OCI-LY1 (cell line): ENCODE results near the gene FOXC1.

Source experiments
- H2AFZ ChIP-seq: fragments of 200-600 bp; sonication (generic), shearing (Covaris generic); 2 replicates; pipeline ENCODE4 v1.6.0; 2014; ENCODE audit warnings: antibody characterized with exemption, mild to moderate bottlenecking, low read length
- H3F3A ChIP-seq: fragments of 200-600 bp; sonication (generic), shearing (Covaris generic); 2 replicates; pipeline ENCODE4 v1.6.0; 2014; ENCODE audit warnings: mild to moderate bottlenecking, antibody characterized with exemption, low read length, moderate library complexity; ENCODE audit not compliant: insufficient read depth
- H3K27ac ChIP-seq: fragments of 200-600 bp; sonication (generic); 2 replicates; pipeline ENCODE4 v1.5.1; 2014; ENCODE audit warnings: low read length, mixed run types, mild to moderate bottlenecking, low read depth; ENCODE audit not compliant: poor library complexity, severe bottlenecking
- H3K27me3 ChIP-seq: fragments of 200-600 bp; sonication (generic); 2 replicates; pipeline ENCODE4 v1.6.0; 2014; ENCODE audit warnings: antibody characterized with exemption, mild to moderate bottlenecking, low read length, moderate library complexity; ENCODE audit not compliant: insufficient read depth
- H3K36me3 ChIP-seq: fragments of 200-600 bp; sonication (generic); 2 replicates; pipeline ENCODE4 v1.6.1; 2014; ENCODE audit warnings: mild to moderate bottlenecking, antibody characterized with exemption, low read length, moderate library complexity, mixed read lengths; ENCODE audit not compliant: insufficient read depth
- H3K4me1 ChIP-seq: fragments of 200-600 bp; sonication (generic); 2 replicates; pipeline ENCODE4 v1.5.1; 2014; ENCODE audit warnings: mild to moderate bottlenecking, low read length, moderate library complexity; ENCODE audit not compliant: insufficient read depth, severe bottlenecking
- H3K4me2 ChIP-seq: fragments of 200-600 bp; sonication (generic), shearing (Covaris generic); 2 replicates; pipeline ENCODE4 v1.6.1; 2014; ENCODE audit warnings: low read length
- H3K4me3 ChIP-seq: fragments of 200-600 bp; sonication (generic); 2 replicates; pipeline ENCODE4 v1.5.1; 2014; ENCODE audit warnings: low read length, low read depth, mild to moderate bottlenecking, mixed read lengths; ENCODE audit not compliant: poor library complexity, severe bottlenecking
- H3K79me2 ChIP-seq: fragments of 200-600 bp; shearing (Covaris generic); 2 replicates; pipeline ENCODE4 v1.6.1; 2016; ENCODE audit warnings: mixed run types, low read length, mixed read lengths; ENCODE audit not compliant: insufficient read depth
- H3K9ac ChIP-seq: fragments of 200-600 bp; sonication (generic), shearing (Covaris generic); 2 replicates; pipeline ENCODE4 v1.6.1; 2014; ENCODE audit warnings: mild to moderate bottlenecking, low read length, mixed read lengths
- H3K9me2 ChIP-seq: fragments of 200-600 bp; sonication (generic), shearing (Covaris generic); 2 replicates; pipeline ENCODE4 v1.6.1; 2014; ENCODE audit warnings: low read depth, mild to moderate bottlenecking, low read length, mixed read lengths
- H3K9me3 ChIP-seq: fragments of 200-600 bp; shearing (Covaris generic); 2 replicates; pipeline ENCODE4 v1.6.1; 2014; ENCODE audit warnings: low read length, mixed read lengths
- H4K20me1 ChIP-seq: fragments of 200-600 bp; sonication (generic), shearing (Covaris generic); 2 replicates; pipeline ENCODE4 v1.6.0; 2016; ENCODE audit warnings: mild to moderate bottlenecking, low read length; ENCODE audit not compliant: insufficient read depth
- CTCF ChIP-seq: fragments of 200-600 bp; sonication (generic), shearing (Covaris generic); IDR thresholded peaks from 2 replicates; pipeline ENCODE4 v1.5.1; 2017; ENCODE audit warnings: mild to moderate bottlenecking, antibody characterized with exemption, low read length, moderate library complexity, mixed read lengths
- EZH2 ChIP-seq: fragments of 200-600 bp; sonication (generic), shearing (Covaris generic); IDR thresholded peaks from 2 replicates; pipeline ENCODE4 v1.8.0; 2017; ENCODE audit warnings: borderline replicate concordance, mixed run types, mild to moderate bottlenecking, antibody characterized with exemption, low read length, moderate library complexity, mixed read lengths

Gene FOXC1

GRCh38 chr6:1580109-1580508, 29.6 kb upstream of the FOXC1 start:
- H3K9me3 ChIP-seq: no peaks in the 10 kb centered on the region
- TF ChIP-seq CTCF (no peak), EZH2 (no peak)
- no peak overlapping the region for H3K27ac ChIP-seq
- no peak overlapping the region for H3K4me2 ChIP-seq
- H3K4me1 ChIP-seq: no peaks in the 10 kb centered on the region
- no peaks in the 10 kb centered on the region for H3K9me2 ChIP-seq
- H3K4me3 ChIP-seq: no peak overlapping the region
- H2AFZ ChIP-seq: no peak overlapping the region
- H3K79me2 ChIP-seq: no peaks in the 10 kb centered on the region
- no peaks in the 10 kb centered on the region; the same call in 1 of the 2 replicates for H3K27me3 ChIP-seq
- H3K9ac ChIP-seq: no peak overlapping the region
- H4K20me1 ChIP-seq: no peaks in the 10 kb centered on the region
- H3K36me3 ChIP-seq: no peaks in the 10 kb centered on the region
- no peaks in the 10 kb centered on the region for H3F3A ChIP-seq

- Histone ChIP-seq H3K9ac (no peak overlapping the region), H3K4me3 (no peak overlapping the region), H3K27me3 (no peaks in the 10 kb centered on the region; the same call in 1 of the 2 replicates), H2AFZ (no peak overlapping the region), H3F3A (no peaks in the 10 kb centered on the region), H3K9me2 (no peaks in the 10 kb centered on the region), H3K4me2 (no peak overlapping the region), H3K27ac (no peak overlapping the region), H3K9me3 (no peaks in the 10 kb centered on the region), H3K36me3 (no peaks in the 10 kb centered on the region), H4K20me1 (no peaks in the 10 kb centered on the region), H3K4me1 (no peaks in the 10 kb centered on the region), H3K79me2 (no peaks in the 10 kb centered on the region)
- no peak for TF ChIP-seq EZH2
- TF ChIP-seq CTCF: no peak
Observed at GRCh38 chr6:1580585-1580984, 29.1 kb upstream of the FOXC1 start.

DNA sequence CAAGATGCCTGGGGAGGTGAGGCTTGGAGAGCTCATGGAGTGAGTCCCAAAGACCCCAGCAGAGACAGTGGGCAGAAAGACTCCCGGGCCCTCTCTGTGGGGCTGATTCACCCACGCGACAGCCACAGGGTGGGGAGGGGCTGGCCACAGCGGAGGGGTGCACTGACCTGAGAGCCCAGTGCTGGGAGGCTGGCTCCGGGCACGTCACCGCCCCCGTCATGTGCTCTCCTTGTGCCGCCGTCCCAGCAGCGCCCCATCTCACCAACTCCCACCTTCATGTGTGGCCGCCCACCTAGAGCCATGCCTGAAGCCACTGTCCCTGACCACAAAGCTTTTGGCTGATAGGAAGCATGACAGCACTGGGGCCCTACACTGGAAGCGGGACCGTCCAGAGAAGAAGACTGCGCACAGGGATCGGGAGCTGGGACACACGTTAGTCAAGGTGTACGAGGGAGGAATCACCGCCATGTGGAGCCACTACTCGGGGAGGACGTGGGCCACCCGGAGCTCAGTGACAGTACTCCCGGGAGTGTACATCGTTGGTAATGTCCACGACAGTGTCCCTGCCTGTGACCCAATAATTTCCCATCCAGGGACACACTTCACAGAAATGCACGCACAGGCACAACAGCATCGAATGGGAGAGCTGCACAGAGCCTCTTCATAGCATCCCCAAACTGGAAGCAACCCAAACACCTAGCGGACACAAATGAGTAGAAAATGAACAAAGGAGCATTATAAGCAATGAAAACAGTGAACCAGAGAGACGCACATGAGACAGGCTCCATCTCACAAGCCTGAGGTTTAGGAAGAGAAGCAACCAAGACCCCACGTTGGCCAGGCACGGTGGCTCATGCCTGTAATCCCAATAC, 28.4 kb upstream of the FOXC1 start:
- no peaks in the 10 kb centered on the region for H3K36me3 ChIP-seq
- no peak overlapping the region for H3K4me3 ChIP-seq
- no peaks in the 10 kb centered on the region; the same call in 1 of the 2 replicates for H3K27me3 ChIP-seq
- no peaks in the 10 kb centered on the region for H3K9me3 ChIP-seq
- H3K9me2 ChIP-seq: no peaks in the 10 kb centered on the region
- H3K79me2 ChIP-seq: no peaks in the 10 kb centered on the region
- no peaks in the 10 kb centered on the region for H3F3A ChIP-seq
- no peaks in the 10 kb centered on the region for H3K4me1 ChIP-seq
- H3K27ac ChIP-seq: no peak overlapping the region
- H2AFZ ChIP-seq: no peak overlapping the region
- no peak overlapping the region for H3K4me2 ChIP-seq
- H3K9ac ChIP-seq: no peak overlapping the region
- H4K20me1 ChIP-seq: no peaks in the 10 kb centered on the region
- TF ChIP-seq CTCF: no peak
- no peak for TF ChIP-seq EZH2
